Large intestine (tissue), 3 donors: ENCODE measurements around the gene AKAP8L. TPM values are rescaled to one million over a fixed set of nuclear protein-coding genes. Genes with fewer than 3 reads are reported as not detected.

ENCODE experiments used
- DNase-seq, 2 donors: peaks; one replicate each; pipeline versions ENCODE4 v3.0.0 to v3.0.0-alpha.2; 2013
- H3K27ac ChIP-seq: one replicate; pipeline ENCODE4 v1.5.1; 2013; ENCODE audit warnings: low read length
- H3K27me3 ChIP-seq: 2 replicates; pipeline ENCODE4 v1.6.1; 2013; ENCODE audit warnings: low read length; ENCODE audit not compliant: control insufficient read depth, insufficient read depth
- H3K36me3 ChIP-seq: 2 replicates; pipeline ENCODE4 v1.6.1; 2013; ENCODE audit warnings: low read length; ENCODE audit not compliant: control insufficient read depth, insufficient read depth
- H3K4me1 ChIP-seq: one replicate; pipeline ENCODE4 v1.6.1; 2013; ENCODE audit warnings: low read length; ENCODE audit not compliant: control insufficient read depth, insufficient read depth
- H3K4me3 ChIP-seq: one replicate; pipeline ENCODE4 v1.5.1; 2013; ENCODE audit warnings: low read length
- H3K9me3 ChIP-seq: one replicate; pipeline ENCODE4 v1.6.1; 2013; ENCODE audit warnings: mild to moderate bottlenecking, low read depth, low read length, moderate library complexity; ENCODE audit not compliant: control insufficient read depth
- WGBS: methylation state at CpG from one replicate; pipeline ENCODE4 v1.1.5; 2013; ENCODE audit warnings: low lambda C conversion rate; ENCODE audit not compliant: insufficient coverage; 5-methylcytosine and 5-hydroxymethylcytosine counted together
- polyA plus RNA-seq: library from polyadenylated mRNA; unstranded; fragments of 120-200 nt; gene quantifications from one replicate; pipeline ENCODE4 v1.2.1, GENCODE V29; 2013

AKAP8L gene
- polyA plus RNA-seq, 1 donor = 74.7 TPM

DNA sequence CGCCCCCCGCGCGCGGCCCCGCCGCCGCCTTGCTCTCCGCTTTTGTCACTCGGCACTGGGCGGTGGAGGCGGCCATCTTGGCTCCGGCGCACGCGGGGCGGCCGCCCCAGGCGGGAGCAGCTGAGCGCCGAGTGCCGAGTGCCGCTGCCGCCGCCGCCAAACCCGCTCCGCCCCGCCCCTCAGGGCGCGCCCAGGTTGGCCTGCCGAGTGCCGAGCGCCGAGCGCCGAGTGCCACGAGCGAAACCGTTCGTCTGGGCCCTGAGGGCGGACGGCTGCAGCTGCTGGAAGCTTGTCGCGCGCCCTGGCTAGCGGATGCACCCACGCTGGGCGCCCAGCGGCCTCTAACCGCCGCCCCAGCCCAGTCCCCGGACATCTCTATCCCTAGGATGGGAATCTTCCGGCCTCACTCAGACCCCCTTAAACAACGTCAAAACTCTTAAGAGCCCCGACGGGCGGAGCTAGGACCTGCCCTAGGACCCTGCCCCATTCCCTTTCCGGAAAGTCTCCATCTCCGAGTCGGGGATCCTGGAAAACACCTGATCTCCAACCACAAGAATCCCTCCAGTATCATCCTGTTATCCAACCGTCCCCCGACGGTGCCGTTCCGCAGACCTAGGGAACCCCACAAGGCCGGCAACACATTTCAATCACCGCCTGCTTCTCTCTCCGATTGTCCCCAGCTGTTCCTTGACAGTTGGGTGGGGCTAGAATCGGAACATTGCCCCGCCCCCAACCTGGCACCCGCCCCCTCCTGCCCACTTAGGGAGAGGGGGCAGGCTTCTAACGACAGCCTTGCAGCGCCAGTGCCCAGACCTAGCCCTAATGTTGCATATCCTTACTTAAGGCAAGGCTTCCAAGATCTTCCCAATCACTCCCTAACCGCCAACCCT is 14.1 kb upstream of the AKAP8L start:
- Histone ChIP-seq H3K9me3 (no peaks in the 10 kb centered on the region), H3K27me3 (no peaks in the 10 kb centered on the region), H3K36me3 (peaks cover under 1% of the 10 kb centered on the region), H3K4me3 (peak overlapping the region; percentile 96), H3K4me1 (peaks cover 9% of the 10 kb centered on the region), H3K27ac (peak overlapping the region; percentile 79)
- peak; percentile 86 to 94 for DNase-seq
- WGBS = no CpG with 5 or more reads among the region's 75 CpGs

DNA sequence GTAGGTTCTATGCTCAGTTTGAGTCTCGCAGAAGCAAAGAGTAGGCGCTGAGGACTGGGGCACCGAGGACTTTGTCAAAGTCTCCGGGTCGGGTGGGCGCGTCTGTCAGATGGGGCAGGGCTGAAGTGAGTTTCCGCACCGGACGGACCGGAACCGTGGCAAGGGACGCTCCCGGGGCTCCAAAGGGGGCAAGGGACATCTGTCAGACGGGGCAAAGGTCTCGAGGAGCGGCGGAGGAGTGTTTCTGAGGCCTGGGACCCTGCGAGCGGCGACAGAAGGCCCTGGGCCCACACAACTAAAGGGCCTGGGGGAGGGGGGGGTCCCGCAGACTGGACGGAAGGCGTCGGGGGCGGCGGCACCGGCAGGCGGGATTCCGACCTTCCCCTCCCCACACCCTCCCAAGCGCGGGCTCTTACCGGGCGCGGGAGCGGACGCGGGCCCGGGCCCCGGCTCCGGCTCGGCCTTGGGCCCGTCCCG is 13.3 kb upstream of the AKAP8L start:
- Histone ChIP-seq H3K9me3 (no peaks in the 10 kb centered on the region), H3K27ac (no peak overlapping the region), H3K27me3 (no peaks in the 10 kb centered on the region), H3K4me1 (peaks cover 9% of the 10 kb centered on the region), H3K4me3 (peak overlapping the region; percentile 66), H3K36me3 (peaks cover 8% of the 10 kb centered on the region)
- no CpG with 5 or more reads among the region's 44 CpGs for WGBS
- DNase-seq = peak in 1 of 2 donors; percentile 45

DNA sequence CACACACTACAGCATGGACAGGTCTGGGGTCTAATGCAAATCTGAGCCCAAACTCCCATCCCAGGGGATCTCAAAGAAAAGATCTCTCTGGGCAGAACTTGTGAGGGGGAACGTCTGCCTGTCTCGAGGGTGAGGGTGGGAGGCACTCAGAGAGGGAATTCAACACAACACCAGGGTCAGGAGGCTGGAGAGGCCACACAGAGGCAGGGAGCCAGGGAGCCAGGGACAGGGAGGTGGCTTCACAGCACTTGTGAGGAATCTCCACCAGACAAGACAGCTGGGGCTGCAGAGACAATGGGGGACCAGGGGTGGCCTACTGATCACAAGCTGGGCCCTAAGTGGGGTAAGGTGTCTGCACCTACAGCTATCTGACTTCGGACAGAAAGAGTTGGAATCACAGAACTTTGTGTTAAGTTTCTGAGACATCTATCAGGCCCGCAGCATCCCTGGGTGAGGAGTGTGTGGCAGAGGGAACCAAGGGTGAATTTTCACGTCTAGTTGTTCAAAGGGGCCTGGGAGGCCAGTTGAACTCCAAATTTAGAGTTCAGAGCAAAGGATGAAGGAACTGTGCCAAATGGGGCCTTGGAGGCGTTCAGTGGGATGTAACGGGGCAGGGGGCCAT is 12.7 kb upstream of the AKAP8L start:
- no CpG with 5 or more reads among the region's 7 CpGs for WGBS
- H3K4me1 ChIP-seq = peaks cover 9% of the 10 kb centered on the region
- no peak for DNase-seq
- peak overlapping the region; percentile 66 for H3K4me3 ChIP-seq
- no peak overlapping the region for H3K27ac ChIP-seq
- no peaks in the 10 kb centered on the region for H3K9me3 ChIP-seq
- H3K27me3 ChIP-seq = no peaks in the 10 kb centered on the region
- H3K36me3 ChIP-seq = peaks cover 14% of the 10 kb centered on the region

DNA sequence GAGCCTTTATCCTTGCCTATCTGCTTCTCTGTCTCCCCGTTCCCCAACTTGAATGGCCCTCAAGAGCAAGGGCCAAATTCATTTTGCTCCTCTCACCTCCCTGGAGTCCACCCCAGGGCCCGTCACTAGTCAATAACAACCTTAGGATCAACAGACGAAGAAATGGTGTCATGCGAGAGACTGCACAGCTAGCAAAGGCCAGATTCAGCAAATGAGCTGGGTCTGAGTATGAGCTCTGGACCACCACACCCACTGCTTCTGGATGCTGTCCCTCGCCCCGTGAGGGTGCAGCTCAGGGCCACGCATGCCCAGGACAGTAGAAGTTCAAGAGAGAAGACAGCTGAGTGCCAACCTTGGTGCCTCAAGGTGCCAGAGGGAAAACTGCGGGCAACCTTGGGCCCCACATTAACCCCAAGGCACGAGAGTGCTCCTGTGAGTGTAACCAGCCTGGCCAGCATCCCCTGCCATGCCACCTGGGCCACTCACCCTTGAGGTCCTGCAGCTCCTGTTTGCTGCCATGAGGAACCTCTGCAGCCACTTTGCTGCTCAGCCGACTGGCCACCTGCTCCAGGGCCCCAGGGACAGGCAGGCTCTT is 11.8 kb upstream of the AKAP8L start:
- H3K4me1 ChIP-seq = peaks cover 9% of the 10 kb centered on the region
- H3K36me3 ChIP-seq = peaks cover 21% of the 10 kb centered on the region
- DNase-seq = no peak
- no peak overlapping the region for H3K27ac ChIP-seq
- no peaks in the 10 kb centered on the region for H3K27me3 ChIP-seq
- H3K4me3 ChIP-seq = no peak overlapping the region
- no peaks in the 10 kb centered on the region for H3K9me3 ChIP-seq
- WGBS = no CpG with 5 or more reads among the region's 10 CpGs

DNA sequence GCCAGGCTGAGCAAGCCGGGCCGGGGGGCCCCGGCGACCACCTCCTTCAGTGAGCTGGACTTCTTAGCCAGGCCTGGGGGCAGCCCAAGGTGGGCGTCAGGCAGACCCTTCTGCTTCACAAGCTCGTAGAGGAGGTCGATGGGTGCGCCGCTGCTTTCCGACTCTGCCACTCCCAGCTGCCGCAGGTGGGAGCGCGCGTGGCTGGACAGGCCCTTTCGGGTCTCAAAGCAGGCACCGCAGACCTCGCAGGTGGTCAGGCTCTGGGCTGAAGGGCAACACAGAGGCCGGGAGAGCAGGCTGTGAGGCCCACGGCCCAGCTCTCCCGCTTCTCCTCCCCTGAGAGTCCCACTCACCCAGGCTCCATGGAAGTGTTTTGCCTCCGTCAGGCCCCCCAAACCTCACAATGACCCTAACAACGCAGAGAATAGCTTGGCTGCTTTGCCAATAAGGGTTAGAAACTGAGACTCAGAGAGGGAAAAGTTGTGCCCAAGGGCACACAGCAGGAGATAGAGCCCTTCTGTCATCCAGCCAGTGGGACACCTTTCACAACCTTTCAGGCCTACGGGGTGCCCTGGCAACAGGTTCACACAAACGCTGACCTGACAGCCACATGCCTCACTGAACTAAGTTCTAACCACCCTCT is 11.2 kb upstream of the AKAP8L start:
- Histone ChIP-seq H3K9me3 (no peaks in the 10 kb centered on the region), H3K27ac (no peak overlapping the region), H3K4me1 (peaks cover 9% of the 10 kb centered on the region), H3K36me3 (peaks cover 26% of the 10 kb centered on the region), H3K4me3 (no peak overlapping the region), H3K27me3 (no peaks in the 10 kb centered on the region)
- no CpG with 5 or more reads among the region's 24 CpGs for WGBS
- no peak for DNase-seq

DNA sequence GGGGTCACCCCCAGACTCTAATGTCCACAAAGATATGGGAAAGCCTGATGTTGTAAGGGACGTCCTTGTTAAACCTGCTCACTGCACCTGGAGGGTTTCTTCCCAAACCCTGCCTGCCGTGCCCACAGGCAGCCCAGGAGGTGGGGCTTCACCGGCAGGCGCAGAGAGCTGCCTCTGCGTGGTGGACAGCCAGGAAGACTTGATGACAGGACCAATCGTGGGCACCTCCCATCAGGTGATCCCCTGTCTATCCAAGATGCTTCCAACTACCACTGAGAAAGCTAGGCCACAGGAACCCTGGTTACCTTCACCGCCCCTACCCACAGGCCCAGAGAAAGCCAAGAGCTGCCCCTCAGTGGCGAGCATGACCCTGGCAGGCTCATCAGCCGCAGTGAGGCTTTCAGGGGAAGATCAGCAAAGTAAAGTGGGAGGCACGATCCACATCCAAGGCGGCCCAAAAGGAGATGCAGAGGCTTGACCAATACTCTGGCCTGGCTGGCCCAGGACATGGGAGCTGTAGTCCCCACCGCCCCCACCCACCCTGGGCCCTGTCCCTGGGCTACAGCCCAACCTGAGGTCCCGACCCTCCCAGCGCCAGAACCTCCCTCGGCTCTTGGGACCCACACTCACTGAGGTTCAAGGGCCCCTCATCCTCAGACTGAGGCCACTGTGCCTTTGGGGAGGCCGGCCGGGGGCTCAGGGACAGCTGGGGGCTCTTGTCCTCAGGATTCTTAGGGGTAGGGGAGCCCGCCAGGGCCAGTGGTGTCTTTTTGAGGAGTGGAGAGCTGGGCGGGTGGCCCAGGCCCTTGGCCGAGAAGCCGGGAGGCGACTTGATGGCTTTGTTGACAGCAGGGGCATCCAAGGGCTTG is 10.4 kb upstream of the AKAP8L start:
- no peak for DNase-seq
- Histone ChIP-seq H3K4me3 (no peak overlapping the region), H3K4me1 (peaks cover 9% of the 10 kb centered on the region), H3K36me3 (peaks cover 32% of the 10 kb centered on the region), H3K27me3 (no peaks in the 10 kb centered on the region), H3K27ac (no peak overlapping the region), H3K9me3 (no peaks in the 10 kb centered on the region)
- WGBS = no CpG with 5 or more reads among the region's 22 CpGs

DNA sequence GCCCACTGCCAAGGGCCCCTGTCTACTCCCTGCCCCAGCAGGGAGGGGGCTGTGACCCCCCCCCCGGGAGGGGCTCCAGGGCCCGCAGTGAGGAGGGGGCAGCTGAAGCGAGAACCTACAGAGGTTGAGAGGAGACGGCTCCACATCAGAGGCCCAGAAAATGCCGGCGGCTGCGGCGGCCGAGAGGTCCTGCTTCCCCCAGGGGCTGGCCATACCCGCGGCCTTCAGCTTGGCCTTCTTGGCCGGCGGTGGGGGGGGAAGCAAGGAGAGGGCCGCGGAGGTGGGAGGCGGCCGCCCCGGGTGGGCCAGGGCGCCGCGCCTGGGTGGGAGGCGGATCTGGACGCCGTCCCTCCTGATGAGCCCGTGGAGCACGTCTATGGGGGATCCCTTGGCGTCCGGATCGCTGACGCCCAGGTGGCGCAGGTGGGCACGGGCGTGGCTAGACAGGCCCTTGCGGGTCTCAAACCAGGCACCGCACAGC is 9.2 kb upstream of the AKAP8L start:
- no peak for DNase-seq
- no CpG with 5 or more reads among the region's 35 CpGs for WGBS
- peaks cover 5% of the 10 kb centered on the region for H3K9me3 ChIP-seq
- peaks cover 7% of the 10 kb centered on the region for H3K4me1 ChIP-seq
- no peak overlapping the region for H3K4me3 ChIP-seq
- H3K27me3 ChIP-seq = no peaks in the 10 kb centered on the region
- H3K36me3 ChIP-seq = peaks cover 43% of the 10 kb centered on the region
- H3K27ac ChIP-seq = no peak overlapping the region

DNA sequence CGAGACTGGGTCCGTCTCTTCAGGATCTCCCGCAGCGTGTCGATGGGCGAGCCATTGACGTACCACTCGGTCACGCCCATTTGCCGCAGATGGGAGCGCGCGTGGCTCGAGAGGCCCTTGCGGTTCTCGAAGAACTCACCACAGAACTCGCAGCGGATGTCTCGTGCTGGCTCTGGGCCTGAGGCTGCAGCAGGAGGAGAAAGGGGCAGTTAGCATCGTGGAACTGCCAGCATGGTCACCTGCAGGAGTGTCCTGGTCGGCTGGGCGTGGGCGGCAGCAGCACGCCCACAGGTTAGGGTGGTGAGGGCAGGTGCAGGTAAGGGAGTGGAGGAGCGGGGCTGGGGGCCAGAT is 8.5 kb upstream of the AKAP8L start:
- H3K4me1 ChIP-seq = peaks cover 5% of the 10 kb centered on the region
- peaks cover 5% of the 10 kb centered on the region for H3K9me3 ChIP-seq
- WGBS = no CpG with 5 or more reads among the region's 25 CpGs
- no peaks in the 10 kb centered on the region for H3K27me3 ChIP-seq
- H3K4me3 ChIP-seq = no peak overlapping the region
- no peak overlapping the region for H3K27ac ChIP-seq
- no peak for DNase-seq
- H3K36me3 ChIP-seq = peaks cover 50% of the 10 kb centered on the region

DNA sequence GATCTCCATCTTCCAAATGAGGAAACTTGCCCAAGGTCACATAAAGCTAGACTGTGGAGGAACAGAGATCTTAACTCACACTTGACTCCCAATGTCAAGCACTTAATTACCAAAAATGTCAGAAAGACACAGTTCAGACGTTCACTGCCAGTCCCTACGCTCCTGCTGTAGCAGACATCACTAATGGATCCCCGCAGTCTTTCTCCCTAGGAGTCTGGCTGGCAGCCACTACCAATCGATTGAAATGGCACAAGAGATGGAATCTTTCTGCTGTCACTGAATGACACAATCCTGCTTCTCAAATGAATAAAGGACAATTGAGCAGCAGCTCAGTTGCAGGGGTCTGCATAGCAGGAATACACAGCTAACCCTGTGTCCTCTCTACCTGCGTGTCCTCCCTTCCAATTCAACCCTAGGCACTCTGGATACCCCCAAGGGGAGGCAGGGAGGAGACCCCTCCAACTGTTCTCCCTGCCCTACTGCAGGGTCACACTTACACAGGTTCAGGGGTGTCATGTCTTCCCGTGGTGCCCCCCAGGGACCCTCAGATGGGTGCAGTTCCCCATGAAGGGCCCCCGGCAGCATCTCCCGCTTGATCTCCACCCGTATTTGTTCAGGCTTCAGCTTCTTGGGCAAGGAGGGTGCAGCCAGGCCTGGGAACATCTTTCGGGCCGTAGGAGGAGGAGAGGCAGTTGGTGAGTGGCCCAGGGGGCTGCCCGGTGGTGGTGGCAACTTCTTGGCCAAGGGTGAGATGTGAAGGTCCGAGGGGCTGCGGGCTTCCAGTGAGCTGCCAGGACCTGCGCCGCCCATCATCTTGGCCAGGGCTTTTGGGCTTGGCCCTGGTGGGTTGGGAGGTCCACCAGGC is 7.9 kb upstream of the AKAP8L start:
- WGBS = no CpG with 5 or more reads among the region's 16 CpGs
- H3K4me1 ChIP-seq = peaks cover 5% of the 10 kb centered on the region
- no peak overlapping the region for H3K4me3 ChIP-seq
- no peak overlapping the region for H3K27ac ChIP-seq
- H3K36me3 ChIP-seq = peaks cover 50% of the 10 kb centered on the region
- peaks cover 5% of the 10 kb centered on the region for H3K9me3 ChIP-seq
- DNase-seq = no peak
- no peaks in the 10 kb centered on the region for H3K27me3 ChIP-seq
